Ishikawa (cell line): ENCODE measurements around the gene GTPBP10.

Experiments used
- CEBPB ChIP-seq: IDR thresholded peaks from 2 replicates; pipeline ENCODE4 v1.6.1; 2012
- CREB1 ChIP-seq: IDR thresholded peaks from 2 replicates; pipeline ENCODE4 v1.6.1; 2012; ENCODE audit warnings: low read depth
- EGR1 ChIP-seq: IDR thresholded peaks from 2 replicates; pipeline ENCODE4 v1.6.1; 2012
- EP300 ChIP-seq: IDR thresholded peaks from 2 replicates; pipeline ENCODE4 v1.6.1; 2012; ENCODE audit warnings: borderline replicate concordance
- FOXM1 ChIP-seq: IDR thresholded peaks from 2 replicates; pipeline ENCODE4 v1.6.1; 2012; ENCODE audit warnings: low read depth, borderline replicate concordance
- NFIC ChIP-seq: IDR thresholded peaks from 2 replicates; pipeline ENCODE4 v1.6.1; 2012
- RAD21 ChIP-seq: IDR thresholded peaks from 2 replicates; pipeline ENCODE4 v1.6.1; 2012; ENCODE audit warnings: low read depth
- REST ChIP-seq: IDR thresholded peaks from 2 replicates; pipeline ENCODE4 v1.6.1; 2012; ENCODE audit warnings: low read depth, mild to moderate bottlenecking
- TAF1 ChIP-seq: IDR thresholded peaks from 2 replicates; pipeline ENCODE4 v1.6.1; 2012; ENCODE audit warnings: low read depth, mild to moderate bottlenecking
- TCF12 ChIP-seq: IDR thresholded peaks from 2 replicates; pipeline ENCODE4 v1.6.1; 2012; ENCODE audit warnings: low read depth
- TEAD4 ChIP-seq: IDR thresholded peaks from 2 replicates; pipeline ENCODE4 v1.6.1; 2012
- YY1 ChIP-seq: IDR thresholded peaks from 2 replicates; pipeline ENCODE4 v1.6.1; 2012; ENCODE audit warnings: low read depth
- ZBTB7A ChIP-seq: IDR thresholded peaks from 2 replicates; pipeline ENCODE4 v1.6.1; 2012; ENCODE audit warnings: low read depth
- TF ChIP-seq, protein P1 (sequence below): IDR thresholded peaks from 2 replicates; pipeline ENCODE4 v1.6.1; 2012
- TF ChIP-seq, protein P2 (sequence below): IDR thresholded peaks from 2 replicates; pipeline ENCODE4 v1.6.1; 2012

GTPBP10 gene

GRCh38 chr7:90320418-90320800, 26.1 kb upstream of the GTPBP10 start:
- TF ChIP-seq RAD21 (no peak), ZBTB7A (no peak), TAF1 (no peak), YY1 (no peak), REST (no peak), FOXM1 (no peak), CREB1 (no peak), NFIC (no peak), EGR1 (no peak), EP300 (no peak), TEAD4 (no peak), CEBPB (no peak), TCF12 (no peak)
- TF ChIP-seq, protein P1, sequence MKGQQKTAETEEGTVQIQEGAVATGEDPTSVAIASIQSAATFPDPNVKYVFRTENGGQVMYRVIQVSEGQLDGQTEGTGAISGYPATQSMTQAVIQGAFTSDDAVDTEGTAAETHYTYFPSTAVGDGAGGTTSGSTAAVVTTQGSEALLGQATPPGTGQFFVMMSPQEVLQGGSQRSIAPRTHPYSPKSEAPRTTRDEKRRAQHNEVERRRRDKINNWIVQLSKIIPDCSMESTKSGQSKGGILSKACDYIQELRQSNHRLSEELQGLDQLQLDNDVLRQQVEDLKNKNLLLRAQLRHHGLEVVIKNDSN, result no peak
- TF ChIP-seq, protein P2, sequence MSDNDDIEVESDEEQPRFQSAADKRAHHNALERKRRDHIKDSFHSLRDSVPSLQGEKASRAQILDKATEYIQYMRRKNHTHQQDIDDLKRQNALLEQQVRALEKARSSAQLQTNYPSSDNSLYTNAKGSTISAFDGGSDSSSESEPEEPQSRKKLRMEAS, result no peak

- TF ChIP-seq YY1 (no peak), RAD21 (no peak), TEAD4 (no peak), REST (no peak), CEBPB (no peak), FOXM1 (no peak)
- TF ChIP-seq, protein P2, result no peak; the same call in 1 of the 2 replicates
These were observed 25.6 kb upstream of the GTPBP10 start, which contains the start of gene FAM237B for GRCh38 chr7:90320801-90321494. Gene FAM237B, minus strand, starts transcription at chr7:90321304. Its CDS starts 1,556 bp downstream, at chr7:90319748.

- TF ChIP-seq TCF12 (no peak), YY1 (no peak), TAF1 (no peak), RAD21 (no peak), CEBPB (no peak), CREB1 (no peak), FOXM1 (no peak), NFIC (no peak), EP300 (no peak), REST (no peak), TEAD4 (no peak), ZBTB7A (no peak), EGR1 (no peak)
- TF ChIP-seq, protein P1, result no peak
- TF ChIP-seq, protein P2, result no peak
These were observed 23.7 kb upstream of the GTPBP10 start for GRCh38 chr7:90322837-90323236.

DNA sequence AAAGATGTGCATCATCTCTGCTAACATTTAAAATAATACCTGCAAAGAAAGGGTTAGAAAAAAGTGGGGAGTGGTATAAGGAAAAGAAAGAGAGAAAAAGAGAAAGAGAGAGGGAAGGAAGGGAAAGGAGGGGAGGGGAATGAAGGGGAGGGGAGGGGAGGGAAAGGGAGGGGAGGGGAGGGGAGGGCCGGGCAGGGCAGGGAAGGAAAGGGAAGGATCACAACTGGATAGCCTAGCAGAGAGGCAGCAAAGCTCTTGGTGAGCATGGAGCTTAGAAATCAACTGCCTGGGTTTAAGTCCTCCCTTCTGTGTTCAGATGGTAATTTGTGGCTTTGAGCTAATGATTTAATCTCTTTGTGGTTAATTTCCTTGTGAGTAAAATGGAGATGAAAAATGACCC, 20.0 kb upstream of the GTPBP10 start:
- TF ChIP-seq FOXM1 (no peak), EP300 (no peak), EGR1 (no peak), TAF1 (no peak), REST (no peak), CEBPB (no peak), YY1 (no peak), NFIC (no peak), TEAD4 (no peak), RAD21 (no peak), TCF12 (no peak), ZBTB7A (no peak), CREB1 (no peak)
- TF ChIP-seq, protein P2, result no peak
- TF ChIP-seq, protein P1, result no peak
